ENCODE results near the gene SIAE.
A peak's percentile ranks its signal among the peaks of the same experiment; 100 is the strongest.

The SIAE gene

GRCh38 chr11:124662106-124662505, 11.4 kb downstream of the SIAE start:
- no peak for DNase-seq

DNA sequence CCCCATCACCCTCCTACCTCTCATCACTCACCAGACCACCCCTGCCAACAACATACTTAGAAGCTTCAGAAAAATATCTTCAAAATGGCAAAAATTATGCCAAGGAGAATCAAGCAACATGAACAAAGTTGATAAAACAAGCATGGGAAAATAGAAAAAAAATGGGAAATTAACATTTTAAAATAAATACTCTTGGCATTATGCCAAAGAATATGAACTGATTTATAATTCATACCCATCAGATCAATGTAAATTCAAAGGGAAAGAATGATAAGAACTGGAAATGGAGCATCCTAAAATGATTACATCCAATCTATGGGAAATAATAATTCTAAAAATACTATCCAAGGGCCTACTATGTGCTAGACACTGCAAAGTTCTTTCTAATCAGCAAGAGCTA, 12.0 kb downstream of the SIAE start:
- DNase-seq = no peak

DNA sequence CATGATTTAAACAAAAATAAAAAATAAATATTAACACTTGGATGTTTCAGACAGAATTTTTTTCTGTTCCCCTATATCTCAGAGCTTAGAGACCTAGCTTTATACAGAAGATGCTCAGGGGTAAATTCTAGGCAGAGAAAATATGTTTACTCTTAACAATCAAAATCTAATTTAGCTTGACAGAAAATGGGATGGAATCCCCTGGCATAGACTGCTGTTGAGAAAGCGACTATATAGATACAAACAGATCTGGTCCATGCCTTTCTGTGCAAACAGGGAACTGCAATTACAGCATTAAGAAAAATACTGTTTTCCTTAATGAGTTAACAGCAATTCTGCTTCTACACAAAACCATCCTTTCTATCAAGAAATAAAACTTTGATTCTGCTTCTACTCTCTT, 14.6 kb downstream of the SIAE start:
- DNase-seq = no peak

GRCh38 chr11:124658501-124658900, 15.0 kb downstream of the SIAE start:
- DNase-seq = no peak

DNA sequence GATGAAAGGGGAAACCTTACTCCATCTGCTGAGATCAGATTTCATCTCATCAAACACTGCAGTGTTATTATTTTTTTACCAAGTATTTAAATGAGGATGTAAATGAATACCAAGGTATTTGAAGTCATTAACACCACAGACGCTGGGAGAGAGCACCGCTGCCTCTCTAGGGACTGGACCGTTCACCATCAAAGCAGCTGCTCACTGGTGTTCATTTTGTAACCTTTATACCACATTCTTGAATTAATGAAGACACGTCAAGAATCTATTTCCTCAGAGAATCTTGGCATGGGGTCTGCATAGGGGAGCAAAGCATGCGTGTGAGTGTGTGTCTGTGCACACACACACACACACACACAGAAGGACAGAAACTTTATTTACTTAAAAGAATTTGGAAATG, 15.6 kb downstream of the SIAE start:
- no peak for DNase-seq

GRCh38 chr11:124656774-124657630, 16.5 kb downstream of the SIAE start:
- no peak for DNase-seq

- DNase-seq = no peak
Observed at GRCh38 chr11:124648610-124649009, 24.9 kb downstream of the SIAE start.

- no peak for DNase-seq
Observed at GRCh38 chr11:124646148-124646547, 27.4 kb downstream of the SIAE start.

DNA sequence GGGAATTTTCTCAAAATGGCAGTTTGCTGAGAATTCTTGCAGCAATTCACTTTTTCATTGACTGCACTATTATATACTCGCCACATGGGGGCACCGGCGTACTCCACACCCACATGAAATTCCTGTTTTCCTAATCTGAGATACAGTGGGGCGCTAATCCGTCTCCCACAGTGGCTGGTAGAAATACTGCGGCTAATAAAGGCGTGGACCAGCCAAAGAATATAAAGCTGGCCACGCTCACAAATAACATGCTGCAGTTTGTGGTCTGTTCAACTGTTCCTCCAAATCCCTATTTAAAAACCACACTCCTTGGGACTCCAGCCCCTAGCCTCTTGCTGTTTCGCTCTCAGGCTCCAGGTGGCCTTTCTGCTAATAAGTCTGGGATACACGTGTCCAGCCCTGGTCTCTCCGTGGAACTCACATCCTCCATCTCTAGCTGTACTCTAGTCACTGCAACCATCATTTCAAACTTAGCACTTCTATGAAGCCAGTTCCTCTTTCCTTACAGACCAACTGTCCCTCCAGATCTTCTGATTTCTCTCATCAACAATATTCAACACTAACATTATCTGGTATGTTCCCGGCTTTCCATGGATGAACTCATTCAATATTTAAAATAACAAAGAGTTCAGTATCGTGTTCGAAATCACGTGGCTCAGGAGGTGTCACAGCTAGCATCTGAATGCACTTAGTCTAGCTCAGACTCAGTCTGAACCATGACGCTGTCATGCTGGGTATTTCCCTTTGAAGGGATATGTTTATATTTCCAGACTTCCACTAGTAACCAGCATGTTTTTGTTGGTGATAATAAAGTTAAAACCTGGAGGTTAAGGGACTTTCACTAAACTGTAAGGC, 28.9 kb downstream of the SIAE start:
- DNase-seq = peak; percentile 46

GRCh38 chr11:124643605-124644425, 29.7 kb downstream of the SIAE start:
- DNase-seq = no peak

GRCh38 chr11:124643042-124643604, 30.4 kb downstream of the SIAE start:
- DNase-seq = no peak

DNA sequence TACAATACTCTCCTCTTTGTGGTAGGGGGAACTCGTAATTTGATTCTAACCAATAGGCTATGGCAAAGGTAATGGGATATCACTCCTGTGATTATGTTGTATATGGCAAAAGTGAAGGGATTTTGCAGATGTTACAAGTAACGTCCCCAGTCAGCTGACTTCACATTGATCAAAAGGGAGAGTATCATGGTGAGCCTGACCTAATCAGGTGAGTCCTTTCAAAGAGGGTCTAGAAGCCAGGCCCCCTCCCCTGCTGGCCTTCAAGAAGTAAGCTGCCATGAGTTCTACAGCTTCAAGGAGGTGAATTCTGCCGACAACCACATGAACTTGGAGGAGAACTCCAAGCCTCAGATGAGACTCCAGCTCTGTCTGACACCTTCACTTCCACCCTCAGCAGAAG, 30.9 kb downstream of the SIAE start:
- DNase-seq = no peak

DNA sequence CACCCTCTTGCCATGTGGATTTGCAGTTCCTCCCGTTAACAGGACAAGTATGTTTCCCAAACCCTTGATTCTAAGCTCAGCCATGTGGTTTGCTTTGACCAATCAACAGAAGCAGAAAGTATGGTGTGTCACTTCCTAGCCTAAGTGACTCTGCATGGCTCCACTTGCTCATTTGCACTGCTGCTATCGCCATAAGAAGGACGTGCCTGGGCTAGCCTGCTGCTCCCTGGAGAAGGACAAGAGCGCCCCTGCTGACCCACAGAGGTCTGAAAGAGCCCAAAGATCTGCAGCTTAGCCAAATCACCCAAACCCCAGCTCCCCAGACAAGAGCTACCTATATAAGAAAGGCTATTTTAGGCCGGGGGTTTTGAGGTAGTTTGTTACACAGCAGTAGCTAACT, 32.9 kb downstream of the SIAE start:
- no peak for DNase-seq

DNA sequence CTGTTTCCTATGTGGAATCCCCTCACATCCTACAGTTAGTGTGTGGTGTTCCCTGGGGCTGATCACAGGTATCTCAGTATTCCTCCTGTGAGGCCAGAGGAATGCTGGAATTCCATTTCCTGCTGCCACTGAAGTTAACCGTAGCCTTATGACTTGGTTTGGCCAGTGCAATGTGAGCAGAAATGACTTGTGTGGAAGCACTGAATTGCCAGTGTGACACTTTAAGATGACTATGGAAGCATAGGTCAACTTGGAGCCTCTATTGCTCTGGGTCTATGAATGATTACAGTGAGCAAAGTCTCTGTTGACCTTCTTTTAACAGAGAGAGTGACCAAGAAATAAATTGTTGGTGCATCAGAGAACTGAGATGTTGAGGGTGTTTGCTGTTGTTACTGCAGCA, 34.4 kb downstream of the SIAE start:
- no peak for DNase-seq

DNA sequence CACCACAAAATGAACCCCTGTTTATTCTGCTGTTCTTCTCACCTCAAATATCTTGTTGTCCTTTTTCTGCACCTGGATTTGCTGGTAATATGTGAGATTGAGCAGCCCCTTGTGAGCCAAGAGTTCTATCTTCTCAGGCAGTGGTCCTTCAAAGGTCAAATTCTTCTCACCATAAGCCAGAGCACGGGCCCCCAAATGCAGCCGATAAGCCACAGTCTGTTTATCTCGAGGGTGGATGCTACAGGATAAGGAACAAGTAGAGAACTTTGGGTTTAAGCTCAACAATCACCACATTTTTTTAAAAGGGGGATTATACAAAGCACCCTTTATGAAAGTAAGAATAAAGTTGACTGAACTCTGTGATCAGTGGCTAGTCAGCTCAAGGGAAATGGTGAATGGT, 35.0 kb downstream of the SIAE start:
- no peak for DNase-seq

GRCh38 chr11:124635932-124636331, 37.6 kb downstream of the SIAE start:
- DNase-seq = no peak

DNA sequence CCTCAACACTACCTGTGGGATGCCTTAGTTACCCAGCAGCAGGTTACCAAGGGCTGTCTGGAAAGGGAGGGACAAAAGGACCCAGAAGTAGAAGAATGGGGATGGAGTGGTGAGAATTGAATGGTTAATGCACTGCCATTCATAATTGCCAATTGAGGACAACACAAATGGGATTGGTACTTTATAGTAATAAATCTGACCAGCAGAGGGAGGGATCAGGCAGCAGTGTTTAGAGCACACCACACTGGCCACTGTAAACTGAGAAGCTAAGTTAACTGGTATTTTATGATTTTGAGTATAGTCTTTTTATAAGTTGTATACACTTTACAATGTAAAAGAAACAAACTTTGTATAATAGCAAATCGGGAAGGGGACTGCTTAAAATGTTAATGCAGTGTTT, 40.2 kb downstream of the SIAE start:
- no peak for DNase-seq

- DNase-seq = no peak
Observed at GRCh38 chr11:124629961-124630360, 43.6 kb downstream of the SIAE start.

DNA sequence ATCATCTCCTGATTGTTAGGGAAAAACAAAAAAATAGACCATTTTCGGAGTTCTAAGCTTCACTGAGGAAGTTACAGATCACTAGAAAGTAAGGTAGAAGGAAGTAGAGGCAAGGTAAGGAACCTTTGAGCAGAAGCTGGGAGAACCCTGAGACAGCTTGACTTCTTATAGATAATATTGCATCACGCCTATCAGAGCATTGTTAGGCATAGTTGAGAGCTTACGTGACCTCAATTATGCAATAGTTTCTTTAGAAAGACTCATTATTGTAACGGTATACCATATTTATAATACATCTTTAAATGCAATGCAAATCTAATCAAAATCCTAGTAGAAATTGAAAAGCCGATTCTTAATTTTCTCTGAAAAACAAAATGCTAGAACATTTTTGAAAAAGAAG, 46.0 kb downstream of the SIAE start:
- DNase-seq = no peak

DNA sequence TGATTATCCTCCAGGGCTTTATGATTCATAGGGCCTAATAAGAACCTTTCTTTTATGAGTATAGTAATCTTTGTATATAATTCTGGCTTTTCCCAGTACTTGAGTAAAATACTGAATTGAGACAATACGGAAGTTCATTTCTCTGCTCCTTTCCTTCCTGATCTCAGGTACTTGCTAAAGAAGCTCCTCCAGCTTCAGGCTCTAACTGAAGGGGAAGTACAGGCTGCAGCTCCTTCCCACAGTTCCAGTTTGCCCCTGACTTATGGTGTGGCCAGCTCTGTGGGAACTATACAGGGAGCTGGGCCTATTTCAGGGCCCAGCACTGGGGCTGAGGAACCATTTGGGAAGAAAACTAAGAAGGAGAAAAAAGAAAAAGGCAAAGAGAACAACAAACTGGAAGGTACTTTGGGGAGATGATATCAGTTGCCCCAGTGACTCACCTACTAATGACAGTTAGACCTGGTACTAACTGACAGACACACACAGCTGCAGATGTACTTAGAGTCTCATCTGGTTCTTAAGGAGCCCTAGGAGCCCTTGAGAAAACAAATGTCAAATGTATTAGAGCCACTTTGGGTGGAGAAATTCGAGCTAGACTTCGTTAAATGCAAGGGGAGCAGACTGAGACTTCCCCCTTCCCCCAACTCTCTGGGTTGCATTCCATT, 47.9 kb downstream of the SIAE start:
- DNase-seq = no peak

- no peak for DNase-seq
Observed at GRCh38 chr11:124623861-124624525, 49.5 kb downstream of the SIAE start.
